GM12891 (cell line): ENCODE data around the gene PTPRD.

Source experiments
- POLR2A ChIP-seq: IDR thresholded peaks from 2 replicates; pipeline ENCODE4 v1.6.1; 2011; ENCODE audit warnings: low read depth, low read length, control low read depth
- POLR2AphosphoS5 ChIP-seq: IDR thresholded peaks from 2 replicates; pipeline ENCODE4 v1.6.1; 2011; ENCODE audit warnings: low read depth, low read length, control low read depth

- TF ChIP-seq POLR2A, result no peak
- no peak for TF ChIP-seq POLR2AphosphoS5
Observed at GRCh38 chr9:8643464-8643863, 1969.3 kb downstream of the PTPRD start.
